Measurements from ENCODE around the gene RASA1. TPM values are rescaled to one million over a fixed set of nuclear protein-coding genes. Genes with fewer than 3 reads are reported as not detected.

The RASA1 gene
- total RNA-seq, 1 experiment from 2014 or later: 29.6 TPM

DNA sequence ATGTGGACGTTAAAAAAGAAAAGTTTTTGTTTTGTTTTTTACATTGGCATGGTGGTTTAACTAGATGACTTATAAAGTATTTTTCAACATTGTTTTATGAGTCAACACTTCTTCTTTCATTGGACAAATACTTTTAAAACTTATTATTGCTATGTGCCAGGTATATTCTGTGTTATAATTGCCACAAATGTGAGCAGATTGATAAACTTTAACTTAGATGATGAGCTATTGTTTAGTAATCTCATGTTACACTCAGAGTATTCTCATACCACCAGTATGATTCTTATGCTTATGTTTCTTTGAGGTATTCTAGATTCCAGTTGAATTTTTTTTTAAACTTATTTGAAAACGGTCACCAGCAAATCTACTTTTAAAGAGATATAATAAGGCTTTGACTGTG lies 60.3 kb downstream of the RASA1 start:
- no peaks in the 10 kb centered on the region for H3K79me2 ChIP-seq (ENCODE audit: insufficient read depth, low read length)
- H3K4me2 ChIP-seq (ENCODE audit: insufficient read depth, insufficient read length, low read length): no peak overlapping the region
- H4K20me1 ChIP-seq (ENCODE audit: control insufficient read depth, insufficient read depth, insufficient read length): no peaks in the 10 kb centered on the region
- H3K27me3 ChIP-seq (ENCODE audit: insufficient read depth, low read length): no peaks in the 10 kb centered on the region
- Mint-ChIP-seq H3K4me1 (peaks cover 0 to 6% of the 10 kb centered on the region in 2 experiments; a peak in 2 of 4 replicates), H3K36me3 (ENCODE audit: insufficient read depth in 1 of 3, low read depth in 3 of 3) (peaks cover 0 to 7% (median 0%) of the 10 kb centered on the region in 3 experiments; a peak in 3 of 7 replicates), H3K9me3 (no peaks in the 10 kb centered on the region), H3K4me3 (no peak overlapping the region), H3K27me3 (ENCODE audit: low read depth) (no peaks in the 10 kb centered on the region), H3K27ac (no peak overlapping the region)
- H4K8ac ChIP-seq (replicated peaks; ENCODE audit: insufficient read length, low read depth, low read length): no peak overlapping the region
- H3K56ac ChIP-seq (ENCODE audit: insufficient read length, low read depth, low read length): no peak overlapping the region
- H3K9me3 ChIP-seq (ENCODE audit: control insufficient read depth, low read depth, low read length): no peaks in the 10 kb centered on the region
- H3K18ac ChIP-seq (ENCODE audit: insufficient read length, low read depth, low read length): no peak overlapping the region
- no peaks in the 10 kb centered on the region for H3K23me2 ChIP-seq (ENCODE audit: insufficient read length, low read depth, low read length, poor library complexity, severe bottlenecking)
- H3K9ac ChIP-seq (ENCODE audit: extremely low read depth, insufficient read length, low read length): no peak overlapping the region
- no peak overlapping the region for H3K4ac ChIP-seq (ENCODE audit: low read depth, low read length)
- H2BK12ac ChIP-seq (ENCODE audit: insufficient read length, low read depth, low read length): no peak overlapping the region
- H3K14ac ChIP-seq (ENCODE audit: insufficient read depth, low read length): no peak overlapping the region
- no peak overlapping the region for H4K91ac ChIP-seq (ENCODE audit: insufficient read length, low read depth, low read length)
- no peak overlapping the region for H2BK120ac ChIP-seq (ENCODE audit: low read depth, low read length, poor library complexity, severe bottlenecking)
- no peak overlapping the region for H2AFZ ChIP-seq (ENCODE audit: low read length)
- no CpG with 5 or more reads among the region's 2 CpGs for WGBS (ENCODE audit: extremely low coverage, insufficient read length, low lambda C conversion rate)
- no peak for TF ChIP-seq CTCF (conservative IDR thresholded peaks at IDR 0.05)
- H4K5ac ChIP-seq (ENCODE audit: insufficient read length, low read depth, low read length): no peak overlapping the region
- no peak overlapping the region for H3T11ph ChIP-seq (ENCODE audit: low read length)
- no peaks in the 10 kb centered on the region for H3K4me1 ChIP-seq (ENCODE audit: insufficient read depth, low read length)
- no peak overlapping the region for H2BK20ac ChIP-seq (ENCODE audit: low read depth, low read length, poor library complexity, severe bottlenecking)
- no peak overlapping the region for H2BK15ac ChIP-seq (ENCODE audit: low read depth, low read length)
- no peak for DNase-seq
- no peak overlapping the region for H3K23ac ChIP-seq (ENCODE audit: insufficient read length, low read depth, low read length)
- H3K27ac ChIP-seq (ENCODE audit: insufficient read length, low read depth, low read length): no peak overlapping the region
- H2AK5ac ChIP-seq (ENCODE audit: insufficient read length, low read length): no peak overlapping the region
- peaks cover 2% of the 10 kb centered on the region for H3K79me1 ChIP-seq (ENCODE audit: insufficient read depth, low read depth, low read length, poor library complexity, severe bottlenecking)
- H2BK5ac ChIP-seq (ENCODE audit: insufficient read length, low read length): no peak overlapping the region

All from H9 (cell line).